HG03025 (cell line): ENCODE results near the gene ARRDC5.
"Not testable (repeated sequence)": the region's sequence is repeated elsewhere in the genome, so short reads cannot be mapped to it uniquely, and the experiment has no call there.

Experiments used
- ATAC-seq: cut with Tn5 transposase; IDR thresholded peaks from one replicate; pipeline ENCODE4 v1.9.1; 2021; ENCODE audit warnings: mild to moderate bottlenecking, moderate library complexity; ENCODE audit not compliant: unreplicated experiment, low FRiP score

Gene ARRDC5

GRCh38 chr19:4871711-4872110 is 31.0 kb downstream of the ARRDC5 start:
- no peak for ATAC-seq

GRCh38 chr19:4870025-4870700 is 32.5 kb downstream of the ARRDC5 start:
- no peak for ATAC-seq

DNA sequence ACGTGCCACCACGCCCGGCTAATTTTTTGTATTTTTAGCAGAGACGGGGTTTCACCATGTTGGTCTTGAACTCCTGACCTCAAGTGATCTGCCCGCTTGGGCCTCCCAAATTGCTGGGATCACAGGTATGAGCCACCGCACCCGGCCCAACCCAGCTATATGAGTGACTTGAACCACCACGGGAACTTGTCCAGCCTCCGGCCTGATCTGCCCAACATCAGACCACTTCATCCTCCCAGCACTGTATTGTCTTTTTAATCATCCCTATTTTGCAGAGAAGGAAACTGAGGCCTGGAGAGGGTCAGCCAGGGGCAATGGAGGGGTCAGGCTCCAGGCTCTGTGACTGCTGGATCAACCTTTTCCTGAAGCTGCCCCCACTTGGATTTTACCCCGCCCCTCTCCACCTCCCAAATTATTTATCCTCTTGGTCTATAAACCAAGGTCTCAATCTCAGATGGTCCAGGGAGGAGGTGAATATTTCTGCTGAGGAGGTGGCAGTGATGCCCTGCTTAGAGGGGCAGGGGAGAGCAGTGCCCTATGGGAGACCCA is 34.3 kb downstream of the ARRDC5 start:
- ATAC-seq, result no peak

GRCh38 chr19:4867534-4868285 is 35.0 kb downstream of the ARRDC5 start, which contains the start of gene PLIN3:
TSS of gene PLIN3 (minus strand) at chr19:4867667. CDS start at chr19:4861394, 6,273 bp downstream.
- peak; percentile 51 for ATAC-seq

DNA sequence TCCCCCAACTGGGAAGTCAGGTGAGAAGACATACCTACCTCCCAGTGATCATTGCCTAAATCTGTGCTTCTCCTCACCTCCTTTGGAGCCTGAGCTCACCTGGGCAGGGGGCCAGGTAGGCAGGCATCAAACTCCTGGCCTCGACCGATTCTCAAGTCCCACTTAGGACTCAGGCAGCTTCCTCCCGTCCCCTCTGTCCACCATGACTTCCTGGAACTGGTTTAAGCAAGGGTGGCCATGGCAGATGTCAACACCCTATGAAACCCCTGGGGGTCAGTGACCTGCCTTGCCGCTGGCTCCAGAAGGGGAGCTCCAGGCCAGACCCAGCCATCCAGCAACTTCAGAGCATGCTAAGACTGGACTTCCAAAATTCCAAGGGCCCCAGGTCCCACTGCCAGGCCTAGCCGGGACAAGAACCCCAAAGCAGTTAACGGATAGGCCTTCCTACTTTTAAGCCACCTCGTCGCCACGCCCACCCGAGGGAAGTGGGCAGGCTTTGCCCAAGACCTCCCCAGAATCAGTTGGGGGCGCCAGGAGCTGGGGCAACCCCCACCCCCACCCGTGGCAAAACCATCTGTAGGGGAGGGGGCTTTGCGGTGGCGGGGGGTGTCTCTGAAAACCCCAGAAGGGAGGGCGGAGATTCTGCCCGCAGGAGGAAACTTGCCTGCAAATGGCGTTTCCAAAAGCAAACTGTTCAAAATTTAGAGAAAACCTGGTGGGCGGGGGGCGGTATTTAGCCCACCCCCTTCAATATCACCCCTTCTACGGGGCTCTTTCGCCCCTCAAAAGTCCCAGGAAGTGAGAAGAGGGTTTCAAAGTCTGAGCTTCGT is 35.9 kb downstream of the ARRDC5 start:
- no peak for ATAC-seq

DNA sequence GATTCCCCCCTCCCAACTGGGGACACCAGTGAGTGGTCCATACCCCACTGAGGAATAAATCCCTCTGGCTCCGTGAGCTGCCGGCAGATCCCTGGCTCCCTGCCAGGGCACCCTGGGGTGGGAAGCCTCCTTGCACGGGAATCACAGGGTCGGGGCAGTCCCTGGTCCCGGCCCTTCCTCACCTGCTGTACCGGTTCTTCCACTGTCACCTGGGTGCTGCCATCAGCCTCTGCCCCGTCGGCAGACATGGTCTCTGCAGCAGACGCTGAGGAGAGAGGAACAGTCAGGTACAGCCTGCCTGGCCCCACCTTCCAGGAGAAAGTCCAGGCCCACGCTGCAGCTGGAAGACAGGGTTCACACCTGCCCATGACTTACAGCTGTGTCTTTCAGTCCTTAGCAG is 41.5 kb downstream of the ARRDC5 start:
- no peak for ATAC-seq

DNA sequence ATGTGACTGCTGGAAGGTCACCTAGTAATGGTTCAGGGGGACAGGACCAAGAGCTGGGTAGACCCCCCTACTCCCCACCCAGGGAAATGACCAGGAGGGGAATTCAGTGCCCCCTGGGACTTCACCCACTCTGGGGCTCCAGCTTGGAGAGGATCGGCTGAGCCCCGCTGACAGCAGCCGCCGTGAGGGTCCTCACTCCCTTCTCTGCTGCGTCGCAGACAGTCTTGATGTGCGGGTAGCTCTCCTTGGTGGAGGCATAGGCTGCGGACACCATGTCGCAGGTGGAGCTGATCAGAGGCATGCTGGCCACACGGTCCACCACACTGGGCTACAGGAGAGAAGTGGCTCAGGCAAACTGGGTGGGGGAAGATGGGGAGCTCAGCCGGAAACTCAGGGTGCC is 43.0 kb downstream of the ARRDC5 start:
- ATAC-seq, result no peak

DNA sequence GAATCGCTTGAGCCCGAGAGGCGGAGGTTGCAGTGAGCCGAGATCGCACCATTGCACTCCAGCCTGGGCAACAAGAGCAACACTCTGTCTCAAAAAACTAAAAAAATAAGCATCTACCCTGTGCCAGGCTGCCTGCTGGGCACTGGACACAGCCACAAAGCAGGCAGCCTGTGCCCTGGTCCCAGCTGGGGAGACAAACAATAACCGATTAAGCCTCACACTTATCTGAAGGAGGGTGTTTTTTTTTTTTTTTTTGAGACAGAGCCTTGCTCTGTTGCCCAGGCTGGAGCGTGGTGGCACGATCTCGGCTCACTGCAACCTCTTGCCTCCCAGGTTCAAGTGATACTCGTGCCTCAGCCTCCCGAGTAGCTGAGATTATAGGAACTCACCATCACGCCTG is 46.2 kb downstream of the ARRDC5 start:
- ATAC-seq, result not testable (repeated sequence)

DNA sequence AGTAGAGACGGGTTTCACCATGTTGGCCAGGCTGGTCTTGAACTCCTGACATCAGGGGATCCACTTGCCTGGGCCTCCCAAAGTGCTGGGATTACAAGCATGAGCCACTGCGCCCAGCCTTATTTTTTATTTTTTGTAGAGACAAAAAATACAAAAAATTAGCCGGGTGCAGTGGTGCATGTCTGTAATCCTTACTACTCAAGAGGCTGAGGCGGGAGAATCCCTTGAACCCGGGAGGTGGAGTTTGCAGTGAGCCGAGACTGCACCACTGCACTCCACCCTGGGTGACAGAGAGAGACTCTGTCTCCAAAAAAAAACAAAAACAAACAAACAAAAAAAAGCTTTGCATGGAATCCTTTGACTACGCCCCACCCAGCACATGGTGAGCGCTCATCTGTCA is 49.2 kb downstream of the ARRDC5 start:
- ATAC-seq, result not testable (repeated sequence)

- ATAC-seq, result no peak
Measured at GRCh38 chr19:4852484-4852883, 50.2 kb downstream of the ARRDC5 start.

GRCh38 chr19:4851551-4852290 is 51.0 kb downstream of the ARRDC5 start:
- no peak for ATAC-seq

DNA sequence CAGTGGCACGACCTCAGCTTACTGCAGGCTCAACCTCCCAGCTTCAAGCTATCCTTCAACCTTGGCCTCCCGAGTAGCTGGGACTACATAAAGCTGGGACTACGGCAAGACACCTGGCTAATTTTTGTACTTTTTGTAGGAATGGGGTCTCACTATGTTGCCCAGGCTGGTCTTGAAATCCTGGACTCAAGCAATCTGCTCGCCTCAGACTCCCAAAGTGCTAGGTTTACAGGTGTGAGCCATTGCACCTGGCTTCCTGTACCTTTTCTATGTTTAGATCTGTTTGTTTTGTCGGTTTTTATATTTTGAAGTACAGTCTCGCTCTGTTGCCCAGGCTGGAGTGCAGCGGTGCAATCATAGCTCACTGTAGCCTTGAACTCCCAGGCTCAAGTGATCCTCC is 53.7 kb downstream of the ARRDC5 start:
- ATAC-seq, result no peak

GRCh38 chr19:4847190-4847973 is 55.3 kb downstream of the ARRDC5 start:
- no peak for ATAC-seq

DNA sequence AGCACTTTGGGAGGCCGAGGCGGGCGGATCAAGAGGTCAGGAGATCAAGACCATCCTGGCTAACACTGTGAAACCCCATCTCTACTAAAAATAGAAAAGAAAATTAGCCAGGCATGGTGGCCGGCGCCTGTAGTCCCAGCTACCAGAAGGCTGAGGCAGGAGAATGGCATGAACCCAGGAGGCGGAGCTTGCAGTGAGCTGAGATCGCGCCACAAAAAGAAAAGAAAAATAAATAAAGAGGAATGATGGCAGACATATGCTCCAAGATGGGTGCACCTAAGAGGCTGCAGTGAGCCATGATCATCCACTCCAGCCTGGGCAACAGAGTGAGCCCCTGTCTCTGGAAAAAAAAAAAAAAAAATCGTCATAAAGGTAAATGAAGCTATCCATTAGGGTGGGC is 56.7 kb downstream of the ARRDC5 start:
- ATAC-seq, result not testable (repeated sequence)

GRCh38 chr19:4844348-4845179 is 58.1 kb downstream of the ARRDC5 start:
- no peak for ATAC-seq

- ATAC-seq, result no peak
Measured at GRCh38 chr19:4843647-4843965, 59.1 kb downstream of the ARRDC5 start.
